Natural killer cell (primary cell): Measurements from ENCODE around the gene MIS18BP1. TPM values are rescaled to one million over a fixed set of nuclear protein-coding genes. Genes with fewer than 3 reads are reported as not detected.

Source experiments
- ATAC-seq, 3 donors: fragments of 150-1000 bp in 2 of 3; fragments of 200-7000 bp in 1 of 3; cut with Tn5 transposase; 1 replicate in 1 of 3; 2 replicates in 2 of 3; pipeline ENCODE4 v1.10.0; 2021; ENCODE audit warnings: mild to moderate bottlenecking in 2 of 3, moderate library complexity in 2 of 3
- DNase-seq, 2 donors: peaks; one replicate each; pipeline versions ENCODE4 v3.0.0 to v3.0.0-alpha.2; 2013 to 2021; ENCODE audit warnings: mixed read lengths in 1 of 2
- H3K27ac ChIP-seq: one replicate; pipeline ENCODE4 v1.5.1; 2013; ENCODE audit warnings: mild to moderate bottlenecking, low read length
- H3K27me3 ChIP-seq: one replicate; pipeline ENCODE4 v1.6.1; 2013; ENCODE audit warnings: low read length; ENCODE audit not compliant: control insufficient read depth, insufficient read depth
- H3K36me3 ChIP-seq: one replicate; pipeline ENCODE4 v1.6.1; 2013; ENCODE audit warnings: low read length; ENCODE audit not compliant: control insufficient read depth, insufficient read depth
- H3K4me1 ChIP-seq: one replicate; pipeline ENCODE4 v1.6.1; 2013; ENCODE audit warnings: low read length; ENCODE audit not compliant: control insufficient read depth, insufficient read depth
- H3K4me3 ChIP-seq: one replicate; pipeline ENCODE4 v1.5.1; 2013; ENCODE audit warnings: low read length
- H3K9me3 ChIP-seq: one replicate; pipeline ENCODE4 v1.6.1; 2013; ENCODE audit warnings: low read length; ENCODE audit not compliant: control insufficient read depth, insufficient read depth
- H3K27ac Mint-ChIP-seq, 2 donors: one replicate each; pipeline ENCODE4 v1.8.0; 2022; ENCODE audit warnings: mild to moderate bottlenecking in 2 of 2, mixed read lengths in 2 of 2, moderate library complexity in 1 of 2
- H3K27me3 Mint-ChIP-seq, 2 donors: one replicate each; pipeline ENCODE4 v1.8.0; 2022; ENCODE audit warnings: low read depth in 2 of 2, mixed read lengths in 2 of 2
- H3K36me3 Mint-ChIP-seq: one replicate; pipeline ENCODE4 v1.8.0; 2022; ENCODE audit warnings: mixed read lengths
- H3K4me1 Mint-ChIP-seq, 2 donors: one replicate each; pipeline ENCODE4 v1.8.0; 2022; ENCODE audit warnings: mixed read lengths in 2 of 2
- H3K4me3 Mint-ChIP-seq: one replicate; pipeline ENCODE4 v1.8.0; 2022; ENCODE audit warnings: mild to moderate bottlenecking, moderate library complexity, mixed read lengths
- H3K9me3 Mint-ChIP-seq, 2 donors: one replicate each; pipeline ENCODE4 v1.8.0; 2022; ENCODE audit warnings: mixed read lengths in 2 of 2
- CTCF ChIP-seq: fragments of 200-600 bp; IDR thresholded peaks from one replicate; pipeline ENCODE4 v1.8.0; 2022; ENCODE audit warnings: antibody characterized with exemption
- WGBS: methylation state at CpG from one replicate; pipeline ENCODE4 v1.1.7; 2013; ENCODE audit warnings: missing lambda C conversion rate; ENCODE audit not compliant: insufficient coverage; 5-methylcytosine and 5-hydroxymethylcytosine counted together
- intact Hi-C: fragments of 100-400 bp; cut with micrococcal nuclease; formaldehyde crosslinking; loops from one replicate; pipeline ENCODE4 v1.14.2; 2022
- total RNA-seq, 4 donors: library from RNA; stranded (reverse); fragments of 120-200 nt in 1 of 4; gene quantifications; one replicate each; pipeline versions ENCODE4 v1.2.3 to v1.2.4, GENCODE V29; 2013 to 2022

Gene MIS18BP1
- total RNA-seq, 3 donors from 2014 or later (not counting 1 experiment from before 2014, with no cell fraction given) = 60.3 to 70.2 (median 66.3) TPM

GRCh38 chr14:45270031-45270430 lies 17.0 kb upstream of the MIS18BP1 start:
- Histone ChIP-seq H3K27ac (no peak overlapping the region), H3K9me3 (no peaks in the 10 kb centered on the region), H3K27me3 (no peaks in the 10 kb centered on the region), H3K36me3 (no peaks in the 10 kb centered on the region), H3K4me3 (no peak overlapping the region), H3K4me1 (no peaks in the 10 kb centered on the region)
- H3K27ac Mint-ChIP-seq = no peak overlapping the region
- H3K4me3 Mint-ChIP-seq = no peak overlapping the region
- DNase-seq (no peak), ATAC-seq (no peak)
- H3K36me3 Mint-ChIP-seq = no peaks in the 10 kb centered on the region
- H3K27me3 Mint-ChIP-seq = no peaks in the 10 kb centered on the region
- H3K4me1 Mint-ChIP-seq = no peaks in the 10 kb centered on the region
- no peak for TF ChIP-seq CTCF
- no peaks in the 10 kb centered on the region for H3K9me3 Mint-ChIP-seq
- intact Hi-C loops = no loop called here
- WGBS = no CpG with 5 or more reads among the region's 1 CpG

- Mint-ChIP-seq H3K9me3 (no peaks in the 10 kb centered on the region), H3K4me3 (no peak overlapping the region), H3K4me1 (no peaks in the 10 kb centered on the region), H3K27me3 (peaks cover 8% of the 10 kb centered on the region in 2 donors), H3K27ac (no peak overlapping the region), H3K36me3 (no peaks in the 10 kb centered on the region)
- TF ChIP-seq CTCF = no peak
- Histone ChIP-seq H3K27ac (no peak overlapping the region), H3K9me3 (no peaks in the 10 kb centered on the region), H3K4me1 (no peaks in the 10 kb centered on the region), H3K4me3 (no peak overlapping the region), H3K36me3 (no peaks in the 10 kb centered on the region), H3K27me3 (peaks cover 2% of the 10 kb centered on the region)
- intact Hi-C loops = no loop called here
- ATAC-seq = no peak
- no peak for DNase-seq
Observed at GRCh38 chr14:45267071-45267470, 14.1 kb upstream of the MIS18BP1 start.

GRCh38 chr14:45262637-45263036 lies 9.6 kb upstream of the MIS18BP1 start:
- Mint-ChIP-seq H3K4me3 (no peak overlapping the region), H3K36me3 (peaks cover 23% of the 10 kb centered on the region), H3K4me1 (no peaks in the 10 kb centered on the region), H3K9me3 (peaks cover 16 to 17% of the 10 kb centered on the region in 2 donors), H3K27me3 (peaks cover 8 to 19% of the 10 kb centered on the region in 2 donors), H3K27ac (no peak overlapping the region)
- Histone ChIP-seq H3K4me1 (no peaks in the 10 kb centered on the region), H3K4me3 (no peak overlapping the region), H3K9me3 (peaks cover 5% of the 10 kb centered on the region), H3K27ac (no peak overlapping the region), H3K27me3 (peaks cover 2% of the 10 kb centered on the region), H3K36me3 (no peaks in the 10 kb centered on the region)
- intact Hi-C loops = no loop called here
- TF ChIP-seq CTCF = no peak
- DNase-seq = no peak
- ATAC-seq = no peak
- WGBS = 94% methylated on average over 3 of the region's 4 CpGs

DNA sequence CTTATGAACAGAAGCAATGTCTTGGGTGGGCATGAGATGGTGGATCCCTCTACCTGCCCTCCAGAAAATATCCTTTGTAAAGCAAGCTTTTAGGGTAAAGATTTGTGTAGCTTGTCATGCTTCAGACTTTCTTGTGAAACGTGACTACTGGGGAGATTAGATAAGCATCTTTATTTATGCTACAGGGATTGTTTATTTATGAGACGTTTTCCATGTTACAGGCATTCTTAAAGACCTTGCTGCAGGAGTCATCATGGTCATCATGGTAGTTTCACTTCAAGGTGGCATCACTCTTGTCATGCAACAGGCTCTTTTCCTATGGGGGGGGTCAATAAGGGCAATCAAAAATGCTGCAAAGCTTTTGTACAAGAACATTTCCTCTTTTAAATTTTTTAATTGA lies 8.2 kb upstream of the MIS18BP1 start:
- no peak for TF ChIP-seq CTCF
- H3K4me3 Mint-ChIP-seq = no peak overlapping the region
- Histone ChIP-seq H3K4me3 (no peak overlapping the region), H3K9me3 (peaks cover 5% of the 10 kb centered on the region), H3K27me3 (peaks cover 2% of the 10 kb centered on the region), H3K36me3 (no peaks in the 10 kb centered on the region), H3K27ac (no peak overlapping the region), H3K4me1 (no peaks in the 10 kb centered on the region)
- H3K27ac Mint-ChIP-seq = no peak overlapping the region
- H3K9me3 Mint-ChIP-seq = peaks cover 20 to 21% of the 10 kb centered on the region in 2 donors
- ATAC-seq = no peak
- intact Hi-C loops = no loop called here
- peaks cover 8 to 19% of the 10 kb centered on the region in 2 donors for H3K27me3 Mint-ChIP-seq
- 73% methylated on average over 2 of the region's 2 CpGs for WGBS
- H3K36me3 Mint-ChIP-seq = peaks cover 23% of the 10 kb centered on the region
- no peak for DNase-seq
- no peaks in the 10 kb centered on the region for H3K4me1 Mint-ChIP-seq
